Measurements from ENCODE around the gene SUMO3. TPM values are rescaled to one million over a fixed set of nuclear protein-coding genes. Genes with fewer than 3 reads are reported as not detected.

The SUMO3 gene
- total and polyA plus RNA-seq, 10 of the 15 experiments (the other 5 are each of a cell fraction or from before 2014, with no cell fraction given) = 14.3 to 164 (median 89.9) TPM

DNA sequence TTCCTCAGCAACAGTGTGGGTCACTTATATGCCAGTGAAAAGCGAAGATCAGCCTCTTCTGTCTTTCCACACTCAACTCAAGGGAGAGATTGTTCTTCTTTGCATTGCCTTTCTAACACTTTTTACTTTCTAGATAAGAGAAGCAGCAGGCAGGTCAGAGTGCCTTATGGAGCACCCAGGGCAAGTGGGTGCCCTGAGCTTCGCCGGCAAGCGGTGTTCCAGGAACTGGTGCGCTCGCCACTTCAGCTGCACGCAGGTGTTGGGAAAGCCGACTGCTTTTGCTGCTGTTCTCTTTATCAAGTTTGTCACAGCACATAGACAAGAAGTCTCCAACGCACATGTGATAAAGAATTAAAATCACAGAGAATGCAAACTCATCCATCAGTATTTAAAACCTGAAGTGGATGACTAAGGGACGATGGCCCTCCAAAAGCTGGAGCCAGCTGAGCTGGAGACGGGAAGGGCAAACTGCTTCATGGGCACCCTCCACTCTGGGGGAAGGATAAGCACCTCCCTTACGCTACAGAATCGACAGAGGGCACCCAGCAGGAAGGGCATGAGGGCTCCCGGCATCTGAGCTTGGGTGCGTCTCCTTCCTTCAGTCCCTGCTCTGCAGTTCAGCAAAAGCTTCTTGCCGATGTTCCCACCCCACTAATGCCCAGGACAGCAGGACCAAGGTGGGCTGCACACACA, 36.9 kb downstream of the SUMO3 start:
- Histone ChIP-seq H3K27me3 (replicated peaks in 1 of 2; ENCODE audit: control insufficient read depth in 2 of 2, insufficient read depth in 2 of 2, low read length in 1 of 2) (no peaks in the 10 kb centered on the region), H3K4me1 (ENCODE audit: control insufficient read depth, insufficient read depth, low read length) (no peaks in the 10 kb centered on the region), H3K4me2 (ENCODE audit: control insufficient read depth, insufficient read depth) (no peak overlapping the region), H3K79me2 (ENCODE audit: control insufficient read depth, insufficient read depth, low read length) (peaks cover 2% of the 10 kb centered on the region; the same call in 1 of the 2 replicates), H3K36me3 (ENCODE audit: control insufficient read depth in 2 of 2, insufficient read depth in 2 of 2, low read length in 1 of 2) (peaks cover 13 to 21% of the 10 kb centered on the region in 2 experiments), H3K9me3 (replicated peaks; ENCODE audit: control insufficient read depth, insufficient read depth, low read length) (no peaks in the 10 kb centered on the region), H3K9ac (ENCODE audit: control insufficient read depth, insufficient read depth, low read length) (no peak overlapping the region), H2AFZ (ENCODE audit: control insufficient read depth, low read depth, low read length) (no peak overlapping the region), H4K20me1 (ENCODE audit: control insufficient read depth, insufficient read depth) (no peaks in the 10 kb centered on the region; the same call in 1 of the 2 replicates), H3K4me3 (no peak overlapping the region), H3K27ac (ENCODE audit: control insufficient read depth, insufficient read depth) (no peak overlapping the region)
- intact Hi-C loops (cut with micrococcal nuclease; ENCODE audit: unreplicated experiment) = no loop called here
- WGBS (ENCODE audit: insufficient coverage, insufficient replicate concordance, low lambda C conversion rate, missing lambda C conversion rate) = 94% methylated on average over 16 of the region's 16 CpGs
- DNase-seq (ENCODE audit: low read depth, low spot score) = no peak
- TF ChIP-seq, protein P1, sequence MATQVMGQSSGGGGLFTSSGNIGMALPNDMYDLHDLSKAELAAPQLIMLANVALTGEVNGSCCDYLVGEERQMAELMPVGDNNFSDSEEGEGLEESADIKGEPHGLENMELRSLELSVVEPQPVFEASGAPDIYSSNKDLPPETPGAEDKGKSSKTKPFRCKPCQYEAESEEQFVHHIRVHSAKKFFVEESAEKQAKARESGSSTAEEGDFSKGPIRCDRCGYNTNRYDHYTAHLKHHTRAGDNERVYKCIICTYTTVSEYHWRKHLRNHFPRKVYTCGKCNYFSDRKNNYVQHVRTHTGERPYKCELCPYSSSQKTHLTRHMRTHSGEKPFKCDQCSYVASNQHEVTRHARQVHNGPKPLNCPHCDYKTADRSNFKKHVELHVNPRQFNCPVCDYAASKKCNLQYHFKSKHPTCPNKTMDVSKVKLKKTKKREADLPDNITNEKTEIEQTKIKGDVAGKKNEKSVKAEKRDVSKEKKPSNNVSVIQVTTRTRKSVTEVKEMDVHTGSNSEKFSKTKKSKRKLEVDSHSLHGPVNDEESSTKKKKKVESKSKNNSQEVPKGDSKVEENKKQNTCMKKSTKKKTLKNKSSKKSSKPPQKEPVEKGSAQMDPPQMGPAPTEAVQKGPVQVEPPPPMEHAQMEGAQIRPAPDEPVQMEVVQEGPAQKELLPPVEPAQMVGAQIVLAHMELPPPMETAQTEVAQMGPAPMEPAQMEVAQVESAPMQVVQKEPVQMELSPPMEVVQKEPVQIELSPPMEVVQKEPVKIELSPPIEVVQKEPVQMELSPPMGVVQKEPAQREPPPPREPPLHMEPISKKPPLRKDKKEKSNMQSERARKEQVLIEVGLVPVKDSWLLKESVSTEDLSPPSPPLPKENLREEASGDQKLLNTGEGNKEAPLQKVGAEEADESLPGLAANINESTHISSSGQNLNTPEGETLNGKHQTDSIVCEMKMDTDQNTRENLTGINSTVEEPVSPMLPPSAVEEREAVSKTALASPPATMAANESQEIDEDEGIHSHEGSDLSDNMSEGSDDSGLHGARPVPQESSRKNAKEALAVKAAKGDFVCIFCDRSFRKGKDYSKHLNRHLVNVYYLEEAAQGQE (IDR thresholded peaks at IDR 0.05; ENCODE audit: low read depth, low read length) = no peak
- no peak for TF ChIP-seq EP300 (IDR thresholded peaks at IDR 0.05; ENCODE audit: borderline replicate concordance in 1 of 2, control insufficient read depth in 1 of 2, low read depth in 2 of 2, low read length in 2 of 2)
- no TSS peak for BruUV-seq (replicated peaks)
- ChIA-PET POLR2A (interaction anchor here (0.9 kb wide), 1 partner anchor 50 kb away, joined by 3 read pairs; no protein-coding TSS in a partner anchor), RAD21 (ENCODE audit: unreplicated experiment) (no interaction called here), CTCF (interaction anchor here (0.6 to 0.7 kb wide), 2 partner anchors 13 to 515 kb away, joined by 3 read pairs; no protein-coding TSS in a partner anchor), SMC1A (ENCODE audit: uncharacterized antibody, unreplicated experiment) (no interaction called here)
- in situ Hi-C loops (cut with MboI) = no loop called here
- no peak for ATAC-seq
- peak; percentile 7 for FAIRE-seq
